Islet precursor cell (in vitro differentiated cells): Measurements from ENCODE around the gene PCSK5.
"Not testable (repeated sequence)": the region's sequence is repeated elsewhere in the genome, so short reads cannot be mapped to it uniquely, and the experiment has no call there.

Experiments
- DNase-seq: peaks from one replicate; pipeline ENCODE4 v3.0.0-alpha.2; 2018

PCSK5 gene

DNA sequence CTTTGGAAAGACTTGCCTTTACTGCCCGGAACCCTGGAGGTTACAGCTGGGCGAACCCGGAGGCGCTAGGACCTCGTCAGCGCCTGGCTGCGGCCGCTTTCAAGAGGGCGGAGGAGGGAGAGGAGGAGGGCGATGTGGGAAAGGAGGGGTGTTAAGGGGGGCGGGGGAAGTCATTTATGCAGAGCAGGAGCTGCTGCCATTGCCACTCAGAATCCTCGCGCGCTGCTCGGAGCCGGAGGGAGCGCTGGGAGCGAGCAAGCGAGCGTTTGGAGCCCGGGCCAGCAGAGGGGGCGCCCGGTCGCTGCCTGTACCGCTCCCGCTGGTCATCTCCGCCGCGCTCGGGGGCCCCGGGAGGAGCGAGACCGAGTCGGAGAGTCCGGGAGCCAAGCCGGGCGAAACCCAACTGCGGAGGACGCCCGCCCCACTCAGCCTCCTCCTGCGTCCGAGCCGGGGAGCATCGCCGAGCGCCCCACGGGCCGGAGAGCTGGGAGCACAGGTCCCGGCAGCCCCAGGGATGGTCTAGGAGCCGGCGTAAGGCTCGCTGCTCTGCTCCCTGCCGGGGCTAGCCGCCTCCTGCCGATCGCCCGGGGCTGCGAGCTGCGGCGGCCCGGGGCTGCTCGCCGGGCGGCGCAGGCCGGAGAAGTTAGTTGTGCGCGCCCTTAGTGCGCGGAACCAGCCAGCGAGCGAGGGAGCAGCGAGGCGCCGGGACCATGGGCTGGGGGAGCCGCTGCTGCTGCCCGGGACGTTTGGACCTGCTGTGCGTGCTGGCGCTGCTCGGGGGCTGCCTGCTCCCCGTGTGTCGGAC lies at the start of gene PCSK5:
Gene PCSK5, plus strand, starts transcription at position 202 of the 805 bp plus-strand sequence. Its CDS starts 509 bp downstream, at position 711.
- DNase-seq, result peak; percentile 98

DNA sequence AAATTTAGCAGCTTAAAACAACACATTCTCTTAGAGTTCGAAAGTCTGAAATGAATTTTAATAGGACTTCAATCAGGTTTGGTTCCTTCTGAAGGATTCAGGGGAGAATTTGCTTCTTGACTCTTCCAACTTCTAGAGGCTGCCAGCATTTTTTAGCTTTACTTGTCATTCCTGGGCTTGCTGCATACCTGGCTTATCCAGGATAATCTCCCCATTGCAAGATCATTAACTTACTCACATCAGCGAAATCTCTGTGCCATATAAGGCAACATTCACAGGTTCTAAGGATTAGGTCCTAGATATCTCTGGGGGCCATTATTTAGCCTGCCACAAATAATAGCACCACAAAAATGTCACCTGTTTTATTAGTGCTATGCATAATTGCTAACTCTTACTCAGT lies 46.2 kb upstream of the PCSK5 start:
- peak; percentile 62 for DNase-seq

DNA sequence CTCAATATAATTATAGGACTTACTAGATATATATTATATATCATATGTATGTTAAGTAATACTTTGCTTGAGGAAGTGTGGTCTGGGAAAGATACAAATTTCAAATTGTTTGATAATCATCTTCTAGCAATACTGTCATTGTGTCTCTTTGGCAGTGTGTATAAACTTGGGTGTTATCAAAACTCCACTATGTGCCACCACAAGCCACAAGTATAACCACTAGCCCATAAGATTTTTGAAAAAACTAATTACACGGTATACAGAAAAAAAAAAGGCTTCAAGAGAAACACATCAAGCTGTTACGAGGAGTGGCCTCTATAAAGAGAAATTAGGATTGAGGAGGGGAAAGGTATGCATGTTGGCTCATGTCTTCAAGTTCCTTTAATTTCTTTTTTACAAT lies 44.7 kb upstream of the PCSK5 start:
- DNase-seq, result no peak

DNA sequence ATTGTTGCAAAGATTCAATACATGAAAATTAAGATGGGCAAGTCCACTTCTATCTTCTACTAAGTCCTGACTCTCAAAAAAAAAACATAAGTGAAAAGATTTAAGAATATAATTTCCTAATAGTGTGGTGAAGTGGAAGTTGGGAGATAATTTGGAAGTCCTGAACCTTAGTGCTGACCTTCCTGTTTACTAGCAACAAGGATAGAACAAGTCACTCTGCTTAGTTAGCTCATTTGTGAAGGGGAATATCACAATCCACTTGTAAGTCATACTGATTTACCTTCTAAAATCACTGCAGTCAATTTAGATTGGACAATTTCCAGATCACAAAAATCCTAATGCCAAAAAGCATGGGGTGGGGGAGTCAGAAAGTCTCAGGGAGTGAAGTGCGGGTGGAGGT lies 43.4 kb upstream of the PCSK5 start:
- no peak for DNase-seq

DNA sequence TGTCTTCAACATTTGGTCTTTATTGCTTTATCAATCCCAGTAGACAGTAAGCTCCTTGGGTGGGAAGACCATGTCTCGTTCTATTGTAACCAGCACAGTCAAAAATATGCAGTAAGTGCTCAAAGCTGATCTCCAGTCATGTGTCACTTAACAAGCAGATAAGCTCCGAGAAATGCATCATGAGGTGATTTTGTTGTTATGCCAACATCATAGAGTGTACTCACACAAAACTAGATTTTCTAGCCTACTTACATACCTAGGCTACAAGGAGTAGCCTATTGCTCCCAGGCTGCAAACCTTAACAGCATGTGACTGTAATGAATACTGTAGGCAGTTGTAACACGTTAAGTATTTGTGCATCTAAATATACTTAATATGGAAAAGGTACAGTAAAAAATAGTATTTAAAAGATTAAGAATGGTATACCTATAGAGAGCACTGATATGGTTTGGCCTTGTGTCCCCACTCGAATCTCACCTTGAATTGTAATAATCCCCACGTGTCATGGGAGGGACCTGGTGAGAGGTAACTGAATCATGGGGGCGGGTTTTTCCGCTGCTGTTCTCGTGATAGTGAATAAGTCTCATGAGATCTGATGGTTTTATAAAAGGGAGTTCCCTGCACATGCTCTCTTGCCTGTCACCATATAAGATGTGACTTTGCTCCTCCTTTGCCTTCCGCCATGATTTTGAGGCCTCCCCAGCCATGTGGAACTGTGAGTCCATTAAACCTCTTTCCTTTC lies 39.8 kb upstream of the PCSK5 start:
- no peak for DNase-seq

DNA sequence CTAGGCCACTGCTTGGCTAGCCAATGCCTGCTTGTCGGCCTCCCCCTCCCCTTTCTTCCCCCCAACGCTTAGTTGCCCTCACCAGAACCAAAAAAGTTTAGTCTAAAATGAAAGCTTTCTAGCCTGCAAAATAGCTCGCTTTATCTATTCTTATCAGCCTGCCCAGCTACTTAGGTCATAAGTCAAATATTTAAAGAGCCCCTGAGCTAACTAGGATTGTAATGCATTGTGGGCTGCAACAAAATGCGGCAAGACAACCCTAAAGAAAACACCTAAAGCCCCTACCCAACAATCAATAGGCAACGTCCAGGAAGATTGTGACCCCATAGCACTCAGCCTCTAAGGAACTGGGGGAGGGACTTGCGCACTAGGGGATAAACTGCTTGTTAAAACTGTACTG lies 38.6 kb upstream of the PCSK5 start:
- peak; percentile 59 for DNase-seq

DNA sequence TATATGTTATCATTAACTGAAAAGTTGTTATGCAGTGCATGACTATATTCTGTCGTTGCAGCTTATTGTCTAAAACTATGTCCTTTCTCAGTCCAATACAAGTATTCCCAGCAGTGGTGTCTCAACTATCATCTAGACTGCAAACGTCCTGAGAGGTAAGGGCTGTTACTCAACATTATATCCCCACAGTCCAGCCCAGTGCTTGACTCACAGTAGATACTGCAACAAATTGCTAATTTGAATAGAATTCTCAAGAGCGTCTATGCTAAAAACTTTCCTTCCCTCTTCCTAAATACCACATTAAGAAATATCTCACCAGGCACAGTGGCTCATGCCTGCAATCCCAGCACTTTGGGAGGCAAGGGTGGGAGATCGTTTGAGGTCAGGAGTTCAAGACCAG lies 37.7 kb upstream of the PCSK5 start:
- DNase-seq, result no peak

DNA sequence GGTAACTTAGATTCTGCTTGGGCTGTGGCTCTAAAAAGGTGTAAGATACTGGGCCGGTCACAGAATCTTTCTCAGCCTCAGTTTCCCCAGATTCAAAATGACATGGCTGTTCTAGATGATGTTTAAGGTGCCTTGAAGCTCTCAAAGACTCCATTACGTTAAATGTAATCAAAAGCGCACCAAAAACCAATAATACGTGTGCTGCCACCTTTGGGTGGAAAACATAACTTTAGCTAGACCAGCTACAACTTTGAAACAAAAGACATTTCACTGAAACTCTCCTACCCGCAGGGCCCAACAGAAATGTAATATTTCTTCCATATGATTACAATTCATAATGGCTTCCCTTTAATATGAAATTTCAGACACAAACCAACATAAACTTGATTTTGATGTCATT lies 35.0 kb upstream of the PCSK5 start:
- no peak for DNase-seq

DNA sequence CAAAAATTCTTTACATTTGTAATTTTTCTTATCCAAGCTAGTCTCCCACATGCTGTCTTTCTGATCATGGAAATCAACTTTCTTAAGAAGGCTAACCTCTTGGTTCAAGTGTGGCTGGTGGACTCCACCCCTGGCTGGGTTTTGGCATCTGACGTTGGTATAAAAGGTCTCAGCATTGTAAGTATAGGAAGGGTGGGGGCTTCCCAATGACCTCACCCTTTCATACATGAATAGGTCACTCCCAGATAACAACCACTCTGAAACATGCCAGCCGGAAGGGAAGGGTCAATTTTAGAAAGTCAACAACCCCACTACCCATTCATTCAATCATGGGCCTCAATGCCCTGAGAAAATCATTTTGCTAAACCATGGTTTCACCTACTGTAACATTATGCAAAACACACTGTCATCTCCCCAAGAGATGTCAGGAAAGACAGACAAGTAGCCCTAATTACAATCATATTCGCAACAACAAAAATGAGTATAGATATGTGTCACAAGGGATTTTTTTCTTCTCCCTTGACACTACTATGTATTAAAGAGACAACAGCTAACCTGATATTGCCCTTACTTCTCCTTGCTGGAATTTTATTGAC lies 31.9 kb upstream of the PCSK5 start:
- DNase-seq, result no peak

DNA sequence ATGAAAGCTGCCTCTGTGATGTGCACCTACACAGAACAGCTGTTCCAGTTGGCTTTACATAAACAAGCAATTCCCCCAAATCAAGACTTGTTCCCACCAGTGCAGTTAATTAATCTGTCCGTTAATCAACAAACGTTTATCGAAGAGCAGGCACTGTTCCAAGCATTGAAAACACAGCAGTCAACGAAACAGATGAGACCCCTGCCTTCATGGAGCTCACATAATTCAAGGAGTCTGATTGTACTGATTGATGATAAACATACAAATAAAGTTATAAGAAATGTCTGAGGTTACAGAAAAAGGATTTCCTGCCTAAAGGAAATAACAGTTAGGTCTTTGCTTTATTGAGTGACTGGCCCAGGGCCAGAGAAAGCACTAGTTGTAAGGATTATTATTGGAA lies 26.2 kb upstream of the PCSK5 start:
- no peak for DNase-seq

DNA sequence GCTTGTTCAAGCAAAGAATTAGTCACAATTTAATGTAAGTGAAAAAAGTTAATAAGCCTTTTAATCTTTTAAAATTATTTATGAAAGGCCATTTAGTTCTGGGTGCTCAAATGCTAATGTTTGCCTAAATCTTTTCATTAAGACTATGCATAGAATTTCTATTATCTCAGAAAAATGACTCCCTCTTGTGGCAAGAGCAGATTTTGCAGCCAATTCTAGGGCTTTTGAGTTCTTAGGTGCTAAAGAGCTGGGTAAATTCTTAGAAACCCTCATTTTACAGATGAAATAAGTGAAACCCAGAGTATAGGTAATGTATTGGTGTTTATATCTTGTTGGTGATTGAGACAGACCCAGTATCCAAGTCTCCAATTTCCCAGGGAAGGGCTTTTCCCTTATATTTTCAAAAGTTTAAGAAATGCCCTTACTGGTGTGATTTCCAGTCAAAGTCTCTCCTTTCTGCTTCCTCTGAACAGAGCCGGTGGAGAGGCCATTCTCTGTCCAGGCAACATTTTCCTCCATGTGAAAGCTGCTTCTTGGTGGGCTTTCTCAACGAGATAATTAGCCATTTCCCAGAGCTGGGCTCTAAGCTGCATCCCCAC lies 24.1 kb upstream of the PCSK5 start:
- no peak for DNase-seq

DNA sequence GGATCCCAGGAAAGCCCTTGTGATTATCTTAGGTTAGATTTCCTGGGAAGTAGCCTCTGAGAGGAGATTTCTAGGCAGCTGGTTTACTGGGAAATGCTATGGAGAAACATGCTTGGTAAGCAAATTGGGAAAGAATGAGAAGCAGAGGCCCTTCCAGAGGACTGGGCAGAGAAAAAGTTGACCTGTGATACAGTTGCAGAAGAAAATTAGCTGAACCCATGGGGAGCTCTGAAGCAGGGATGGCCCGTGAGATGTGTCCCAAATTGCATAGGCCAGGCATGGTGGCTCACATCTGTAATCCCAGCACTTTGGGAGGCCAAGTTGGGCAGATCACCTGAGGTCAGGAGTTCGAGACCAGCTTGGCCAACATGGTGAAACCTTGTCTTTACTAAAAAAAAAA lies 21.9 kb upstream of the PCSK5 start:
- DNase-seq, result not testable (repeated sequence)

DNA sequence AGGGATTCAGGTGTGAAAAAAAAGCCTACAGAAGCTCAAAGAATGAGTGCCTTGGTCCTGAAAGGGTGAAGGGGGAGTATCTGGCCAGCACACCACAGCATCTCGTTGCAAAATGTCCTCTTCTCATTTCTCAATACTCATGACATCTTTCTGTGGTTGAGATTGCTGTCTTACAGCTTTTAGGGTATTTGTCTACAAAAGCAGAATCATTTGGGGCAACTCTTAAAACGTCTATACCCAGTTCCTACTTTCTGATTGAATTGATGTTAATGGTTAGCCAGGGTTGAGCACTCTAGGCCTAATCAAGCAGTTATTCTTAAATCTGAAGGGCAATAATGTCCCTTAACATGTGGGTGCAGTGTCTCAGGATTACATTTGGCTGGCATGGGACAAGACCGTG lies 21.2 kb upstream of the PCSK5 start:
- no peak for DNase-seq

DNA sequence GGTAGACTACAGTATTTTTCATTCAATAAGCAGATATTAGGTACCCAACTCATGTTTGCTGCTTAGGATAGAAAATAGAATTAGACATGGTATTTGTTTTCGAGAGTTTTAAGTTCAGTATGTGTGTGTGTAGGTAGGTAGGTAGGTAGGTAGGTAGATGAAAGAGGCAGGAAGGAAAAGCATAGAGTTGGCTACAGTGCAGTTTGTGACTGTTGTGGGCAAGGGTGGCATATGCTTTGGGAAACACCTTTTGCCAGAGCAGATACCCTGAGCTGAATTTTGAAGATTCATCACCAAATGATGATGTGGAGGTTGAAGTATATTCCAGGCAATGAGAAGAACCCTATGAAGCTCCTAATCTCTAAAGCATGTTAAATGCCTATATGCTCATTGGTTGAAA lies 20.0 kb upstream of the PCSK5 start:
- DNase-seq, result no peak

DNA sequence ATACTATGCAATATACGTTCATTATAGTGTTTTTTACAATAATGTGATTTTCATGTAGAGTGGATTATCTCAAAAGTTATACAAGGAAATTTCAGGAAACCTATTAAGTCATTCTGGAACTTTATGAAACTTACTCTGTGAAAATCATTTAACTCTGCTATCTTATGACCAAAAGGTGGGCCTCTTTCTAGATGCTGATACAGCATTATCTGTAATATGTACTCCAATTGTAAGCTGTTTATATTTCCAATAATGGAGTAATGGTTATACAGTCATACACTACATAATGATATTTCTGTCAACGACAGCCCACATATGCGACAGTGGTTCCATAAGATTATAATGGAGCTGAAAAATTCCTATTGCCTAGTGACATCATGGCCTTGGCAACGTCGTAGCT lies 18.8 kb upstream of the PCSK5 start:
- no peak for DNase-seq

DNA sequence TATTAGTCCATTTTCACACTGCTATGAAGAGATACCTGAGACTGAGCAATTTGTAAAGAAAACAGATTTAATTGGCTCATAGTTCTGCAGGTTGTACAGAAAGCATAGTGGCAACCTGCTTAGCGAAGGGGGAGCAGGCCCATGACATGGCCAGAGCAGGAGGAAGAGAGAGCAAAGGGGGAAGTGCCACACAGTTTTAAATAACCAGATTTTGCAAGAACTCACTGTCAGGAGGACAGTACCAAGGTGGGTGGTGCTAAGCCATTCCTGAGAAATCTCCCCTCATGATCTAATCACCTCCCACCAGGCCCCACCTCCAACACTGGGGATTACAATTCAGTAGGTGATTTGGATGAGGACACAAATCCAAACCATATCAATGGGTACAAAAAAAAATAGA lies 16.8 kb upstream of the PCSK5 start:
- no peak for DNase-seq

DNA sequence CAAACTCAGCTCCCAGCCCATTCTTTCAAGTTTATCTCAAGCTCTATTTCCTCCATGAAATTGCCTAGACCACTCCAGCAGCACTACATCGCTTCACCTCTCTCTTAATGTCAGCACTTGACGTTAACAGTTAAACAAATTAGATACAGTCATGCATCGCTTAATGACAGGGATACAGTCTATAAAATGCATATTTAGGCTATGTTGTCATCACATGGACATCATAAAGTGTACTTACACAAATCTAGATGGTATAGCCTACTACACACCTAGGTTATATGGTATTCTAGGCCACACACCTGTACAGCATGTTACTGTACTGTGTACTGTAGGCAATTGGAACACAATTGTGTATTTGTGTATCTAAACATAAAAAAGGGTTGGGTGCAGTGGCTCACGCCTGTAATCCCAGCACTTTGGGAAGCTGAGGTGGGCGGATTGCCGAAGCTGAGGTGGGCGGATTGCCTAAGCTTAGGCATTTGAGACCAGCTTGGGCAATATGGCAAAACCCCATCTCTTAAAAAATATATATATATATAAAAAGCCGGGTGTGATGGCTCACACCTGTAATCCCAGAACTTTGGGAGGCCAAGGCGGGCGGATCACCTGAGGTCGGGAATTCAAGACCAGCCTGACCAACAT lies 13.4 kb upstream of the PCSK5 start:
- DNase-seq, result no peak

DNA sequence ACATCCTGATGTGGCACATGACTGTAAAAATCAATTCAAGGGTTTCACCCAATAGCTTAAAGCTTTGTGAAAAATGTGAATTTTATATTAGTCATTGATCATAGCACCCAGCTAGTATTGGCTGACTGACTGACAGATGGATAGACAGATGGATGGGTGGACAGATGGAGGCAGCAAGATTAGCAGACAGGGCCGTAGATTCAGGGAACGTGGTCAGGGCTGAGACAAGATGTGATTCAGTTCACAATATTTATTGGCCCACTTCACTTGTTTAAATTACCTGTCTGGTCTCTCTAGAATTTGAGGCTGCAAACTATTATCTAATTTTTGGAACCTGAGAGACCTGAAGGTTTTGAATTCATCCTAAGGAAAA lies 12.0 kb upstream of the PCSK5 start:
- no peak for DNase-seq

DNA sequence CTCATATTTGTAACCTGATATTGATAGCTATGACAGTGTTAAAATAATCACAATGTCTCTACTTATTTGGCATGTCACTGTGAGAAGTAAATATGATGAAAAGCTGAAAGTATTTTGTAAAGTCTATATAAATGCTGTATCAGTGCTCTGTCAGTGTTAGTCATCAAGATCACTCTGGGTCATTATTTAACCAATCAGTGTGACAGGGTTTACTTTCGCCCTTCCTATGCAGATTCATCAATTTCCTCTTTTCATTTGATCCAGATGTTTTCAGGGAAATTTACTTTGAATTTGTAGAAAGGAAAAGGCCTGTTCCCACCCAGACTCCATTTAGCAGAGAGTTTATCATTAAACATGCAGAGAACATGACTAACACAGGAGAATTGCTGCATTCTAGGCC lies 9.9 kb upstream of the PCSK5 start:
- no peak for DNase-seq

DNA sequence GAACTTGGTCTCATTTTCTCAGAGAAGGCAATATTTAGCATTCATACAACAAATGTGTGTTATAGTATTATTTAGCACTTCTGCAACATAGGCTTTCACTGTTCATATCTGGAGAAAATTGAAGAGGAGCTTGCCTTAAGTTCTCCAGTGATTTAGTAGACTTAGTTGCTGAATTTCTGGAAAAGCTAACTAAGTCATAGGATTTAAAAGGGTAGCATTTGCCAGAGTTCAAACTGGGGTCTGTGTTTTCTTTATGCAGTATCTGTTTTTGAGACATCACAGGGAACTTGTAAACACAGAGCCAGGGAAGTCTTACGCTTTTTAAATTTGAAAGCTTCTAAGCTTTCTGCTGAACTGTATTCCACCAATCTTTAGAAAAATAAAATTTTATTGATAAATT lies 8.7 kb upstream of the PCSK5 start:
- DNase-seq, result no peak

DNA sequence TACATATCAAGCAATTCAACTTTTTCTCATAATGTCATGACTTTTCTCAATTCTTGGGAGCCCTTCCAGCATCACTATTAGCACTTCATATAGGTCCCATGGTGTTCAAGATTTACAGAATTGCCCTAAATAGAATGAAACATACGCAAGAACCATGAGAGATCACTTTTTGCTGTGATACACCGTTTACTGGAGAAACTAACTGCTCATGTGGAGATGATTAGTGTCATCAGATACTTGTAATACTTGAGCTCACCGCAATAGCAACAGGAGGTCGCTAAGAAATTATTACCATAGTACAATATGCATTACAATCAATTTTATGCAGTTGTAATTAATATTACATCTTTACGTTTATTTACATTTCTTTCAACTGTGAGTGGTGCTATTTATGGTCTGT lies 4.8 kb upstream of the PCSK5 start:
- no peak for DNase-seq

DNA sequence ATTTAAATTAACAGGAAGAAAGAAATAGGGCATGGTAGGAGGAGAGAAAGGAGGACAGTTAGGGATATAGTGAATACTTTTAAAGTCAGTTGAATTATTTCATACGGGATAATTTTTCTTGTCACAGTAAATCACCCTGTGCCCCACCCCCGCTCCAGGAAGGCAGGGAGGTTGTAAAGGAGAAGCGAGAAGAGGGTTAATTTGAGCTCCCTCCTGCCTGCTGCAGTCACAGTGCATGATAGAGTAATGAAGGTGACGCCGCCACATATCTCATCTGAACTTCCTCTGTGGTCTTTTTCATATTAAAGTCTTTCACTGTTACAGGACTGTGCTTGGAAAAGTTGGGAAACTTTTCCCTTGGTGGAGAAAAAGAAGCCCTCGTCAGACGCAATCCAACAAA lies 896 bp upstream of the PCSK5 start:
- no peak for DNase-seq

DNA sequence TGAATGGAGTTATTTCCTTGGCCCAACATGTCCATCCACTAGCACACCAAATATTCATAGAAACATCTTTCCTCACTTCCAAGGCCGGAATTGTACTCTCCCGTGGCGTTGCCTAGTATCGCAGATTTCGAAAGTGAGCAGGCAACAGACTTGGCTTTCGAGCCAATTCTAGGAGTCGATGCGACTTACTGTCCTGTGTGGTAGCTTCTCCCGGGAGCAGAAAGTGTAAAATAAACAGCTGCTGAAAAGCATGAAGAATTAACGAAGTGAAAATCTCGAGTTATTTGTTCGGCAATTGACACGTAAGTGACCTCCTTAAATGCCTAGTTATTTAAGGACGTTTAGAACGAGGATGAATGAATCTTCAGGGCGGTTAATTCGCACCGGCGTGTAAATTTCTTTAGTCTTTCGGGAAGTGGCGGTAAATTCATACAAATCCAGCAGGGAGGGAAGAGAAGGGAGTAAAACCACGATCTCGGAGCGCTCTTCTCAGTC lies 449 bp upstream of the PCSK5 start:
- peak; percentile 63 for DNase-seq
